Smooth muscle cell (in vitro differentiated cells): ENCODE measurements around the gene LSAMP. TPM values are rescaled to one million over a fixed set of nuclear protein-coding genes. Genes with fewer than 3 reads are reported as not detected.

ENCODE experiments used
- DNase-seq: peaks from one replicate; lab custom pipeline; 2025; ENCODE audit not compliant: unreplicated experiment; lab: John Stamatoyannopoulos, UW
- H2AFZ ChIP-seq: fragments of 200-600 bp; sonication (generic); 2 replicates; pipeline ENCODE4 v1.6.0; 2016; ENCODE audit warnings: antibody characterized with exemption, low read depth, mild to moderate bottlenecking
- H3F3A ChIP-seq: fragments of 200-600 bp; sonication (generic); 2 replicates; pipeline ENCODE4 v1.6.0; 2017; ENCODE audit warnings: antibody characterized with exemption, low read depth
- H3K27ac ChIP-seq: fragments of 200-600 bp; sonication (generic); 2 replicates; pipeline ENCODE4 v1.5.1; 2016; ENCODE audit warnings: low read depth, mild to moderate bottlenecking
- H3K27me3 ChIP-seq: fragments of 200-600 bp; sonication (generic); 2 replicates; pipeline ENCODE4 v1.6.1; 2016; ENCODE audit warnings: low read depth, mild to moderate bottlenecking
- H3K36me3 ChIP-seq: fragments of 200-600 bp; sonication (generic); 2 replicates; pipeline ENCODE4 v1.5.1; 2016; ENCODE audit warnings: low read depth
- H3K4me1 ChIP-seq: fragments of 200-600 bp; sonication (generic); 2 replicates; pipeline ENCODE4 v1.5.1; 2016; ENCODE audit warnings: low read depth
- H3K4me2 ChIP-seq: fragments of 200-600 bp; sonication (generic); 2 replicates; pipeline ENCODE4 v1.6.0; 2016; ENCODE audit warnings: mild to moderate bottlenecking
- H3K4me3 ChIP-seq: fragments of 200-600 bp; sonication (generic); 2 replicates; pipeline ENCODE4 v1.5.1; 2016; ENCODE audit warnings: mild to moderate bottlenecking
- H3K79me2 ChIP-seq: fragments of 200-600 bp; sonication (generic); 2 replicates; pipeline ENCODE4 v1.6.0; 2016; ENCODE audit warnings: low read depth, mild to moderate bottlenecking
- H3K9ac ChIP-seq: fragments of 200-600 bp; sonication (generic); 2 replicates; pipeline ENCODE4 v1.6.0; 2016; ENCODE audit warnings: low read depth
- H3K9me3 ChIP-seq: fragments of 200-600 bp; sonication (generic); replicated peaks from 2 replicates; pipeline ENCODE4 v1.5.1; 2016; ENCODE audit warnings: low read depth
- H4K20me1 ChIP-seq: fragments of 200-600 bp; sonication (generic); 2 replicates; pipeline ENCODE4 v1.6.0; 2016; ENCODE audit warnings: low read depth
- WGBS: methylation state at CpG from one replicate; pipeline ENCODE4 v1.1.7; 2016; ENCODE audit warnings: low lambda C conversion rate; 5-methylcytosine and 5-hydroxymethylcytosine counted together
- polyA plus RNA-seq: library from polyadenylated mRNA; unstranded; fragments of >200 nt; fragmentation: Nextera tagmentation; extraction: Ambion mirVana; gene quantifications from 2 replicates; pipeline ENCODE4 v1.2.1, GENCODE V29; 2016
- total RNA-seq: library from RNA; depleted of rRNA; stranded (reverse); fragments of >200 nt; gene quantifications from 2 replicates; pipeline ENCODE4 v1.2.3, GENCODE V29; 2014
- TF ChIP-seq, protein P1 (sequence below): fragments of 200-600 bp; sonication (generic); IDR thresholded peaks from 2 replicates; pipeline ENCODE4 v1.5.1; 2017; ENCODE audit warnings: borderline replicate concordance, mild to moderate bottlenecking, antibody characterized with exemption; ENCODE audit not compliant: insufficient read depth, poor library complexity, severe bottlenecking

The LSAMP gene
- total and polyA plus RNA-seq, 2 experiments from 2014 or later, result 11.2 to 13.6 TPM

DNA sequence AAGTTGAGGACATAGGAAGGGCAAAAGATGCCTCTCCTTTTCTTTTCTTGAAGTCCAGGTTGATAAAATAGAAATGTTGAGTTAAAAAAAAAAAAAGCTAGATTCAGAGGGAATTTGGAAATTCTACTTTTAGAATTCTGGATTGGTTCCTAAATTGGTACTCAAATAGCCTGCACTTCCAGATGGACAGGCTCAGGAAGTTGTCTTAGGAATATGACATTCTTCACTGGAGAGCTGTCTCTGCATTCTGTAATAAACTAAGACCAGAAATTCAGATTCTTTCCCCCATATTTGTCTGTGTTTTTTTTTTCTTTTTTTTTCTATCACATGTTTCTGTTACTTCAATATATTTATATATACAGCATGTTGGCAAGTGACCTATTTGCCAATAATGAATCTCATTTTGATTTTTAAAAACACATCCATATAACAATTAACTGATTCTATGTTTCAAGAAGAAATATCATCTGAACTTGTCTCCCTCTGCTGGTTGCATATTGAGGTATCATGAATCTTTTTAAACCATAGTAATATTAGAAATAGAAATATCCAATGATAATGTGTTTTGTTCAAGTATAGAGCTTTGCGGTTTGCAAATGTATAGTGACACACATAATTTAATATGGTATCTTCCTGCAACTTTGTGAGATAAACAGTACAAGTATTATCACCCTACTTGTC lies 8.5 kb upstream of the LSAMP start:
- no peaks in the 10 kb centered on the region for H3K79me2 ChIP-seq

GRCh38 chr3:116449546-116450350 lies 4.5 kb upstream of the LSAMP start:
- TF ChIP-seq, protein P1, sequence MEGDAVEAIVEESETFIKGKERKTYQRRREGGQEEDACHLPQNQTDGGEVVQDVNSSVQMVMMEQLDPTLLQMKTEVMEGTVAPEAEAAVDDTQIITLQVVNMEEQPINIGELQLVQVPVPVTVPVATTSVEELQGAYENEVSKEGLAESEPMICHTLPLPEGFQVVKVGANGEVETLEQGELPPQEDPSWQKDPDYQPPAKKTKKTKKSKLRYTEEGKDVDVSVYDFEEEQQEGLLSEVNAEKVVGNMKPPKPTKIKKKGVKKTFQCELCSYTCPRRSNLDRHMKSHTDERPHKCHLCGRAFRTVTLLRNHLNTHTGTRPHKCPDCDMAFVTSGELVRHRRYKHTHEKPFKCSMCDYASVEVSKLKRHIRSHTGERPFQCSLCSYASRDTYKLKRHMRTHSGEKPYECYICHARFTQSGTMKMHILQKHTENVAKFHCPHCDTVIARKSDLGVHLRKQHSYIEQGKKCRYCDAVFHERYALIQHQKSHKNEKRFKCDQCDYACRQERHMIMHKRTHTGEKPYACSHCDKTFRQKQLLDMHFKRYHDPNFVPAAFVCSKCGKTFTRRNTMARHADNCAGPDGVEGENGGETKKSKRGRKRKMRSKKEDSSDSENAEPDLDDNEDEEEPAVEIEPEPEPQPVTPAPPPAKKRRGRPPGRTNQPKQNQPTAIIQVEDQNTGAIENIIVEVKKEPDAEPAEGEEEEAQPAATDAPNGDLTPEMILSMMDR, result no peak

More for the DNA sequence above, 8.5 kb upstream of the LSAMP start:
- no peaks in the 10 kb centered on the region for H3K4me1 ChIP-seq
- no peaks in the 10 kb centered on the region for H3F3A ChIP-seq
- no peak for DNase-seq
- no peak overlapping the region for H3K4me3 ChIP-seq
- no peak overlapping the region for H3K4me2 ChIP-seq
- no peak overlapping the region for H3K9ac ChIP-seq
- H3K27me3 ChIP-seq, result no peaks in the 10 kb centered on the region
- H3K27ac ChIP-seq, result no peak overlapping the region
- no peaks in the 10 kb centered on the region for H3K36me3 ChIP-seq
- TF ChIP-seq, protein P1, result peak; percentile 48
- H4K20me1 ChIP-seq, result no peaks in the 10 kb centered on the region
- H2AFZ ChIP-seq, result no peak overlapping the region
- WGBS, result 100% methylated on average over 1 of the region's 1 CpG
- H3K9me3 ChIP-seq, result no peaks in the 10 kb centered on the region

GRCh38 chr3:116445990-116446389 lies 703 bp upstream of the LSAMP start:
- peak overlapping the region; percentile 90 for H3K4me2 ChIP-seq
- no peaks in the 10 kb centered on the region for H4K20me1 ChIP-seq
- no peak overlapping the region for H3K27ac ChIP-seq

More at GRCh38 chr3:116449546-116450350, 4.5 kb upstream of the LSAMP start:
- Histone ChIP-seq H3K9me3 (no peaks in the 10 kb centered on the region), H3K9ac (no peak overlapping the region), H3K4me1 (peaks cover 6% of the 10 kb centered on the region), H3K4me3 (no peak overlapping the region), H3K36me3 (no peaks in the 10 kb centered on the region), H3K27me3 (no peaks in the 10 kb centered on the region), H3K27ac (no peak overlapping the region), H2AFZ (no peak overlapping the region), H4K20me1 (no peaks in the 10 kb centered on the region), H3F3A (no peaks in the 10 kb centered on the region), H3K79me2 (no peaks in the 10 kb centered on the region), H3K4me2 (no peak overlapping the region)
- no peak for DNase-seq
- WGBS, result 77% methylated on average over 3 of the region's 3 CpGs

More at GRCh38 chr3:116445990-116446389, 703 bp upstream of the LSAMP start:
- H3K36me3 ChIP-seq, result no peaks in the 10 kb centered on the region
- no peaks in the 10 kb centered on the region for H3K79me2 ChIP-seq
- no peak overlapping the region for H2AFZ ChIP-seq
- H3K9ac ChIP-seq, result no peak overlapping the region
- WGBS, result 63% methylated on average over 2 of the region's 2 CpGs
- H3K9me3 ChIP-seq, result no peaks in the 10 kb centered on the region
- H3F3A ChIP-seq, result no peaks in the 10 kb centered on the region
- H3K4me3 ChIP-seq, result no peak overlapping the region
- H3K27me3 ChIP-seq, result no peaks in the 10 kb centered on the region
- DNase-seq, result no peak
- peaks cover 31% of the 10 kb centered on the region for H3K4me1 ChIP-seq
- TF ChIP-seq, protein P1, result no peak
